Ammon's horn (tissue), 1 donor: Measurements from ENCODE around the gene KRT72.

Experiments used
- DNase-seq: peaks from one replicate; pipeline ENCODE4 v3.0.0-alpha.2; 2016; ENCODE audit warnings: low spot score

KRT72 gene

GRCh38 chr12:52541709-52542108 lies 59.6 kb downstream of the KRT72 start:
- DNase-seq = no peak

GRCh38 chr12:52540531-52540930 lies 60.7 kb downstream of the KRT72 start:
- no peak for DNase-seq

- no peak for DNase-seq
These were observed 61.5 kb downstream of the KRT72 start for GRCh38 chr12:52539821-52540173.

GRCh38 chr12:52539083-52539820 lies 62.0 kb downstream of the KRT72 start:
- DNase-seq = no peak

GRCh38 chr12:52537101-52537500 lies 64.2 kb downstream of the KRT72 start:
- no peak for DNase-seq
